NCI-H226 (cell line): Measurements from ENCODE around the gene LARP7.
A peak's percentile ranks its signal among the peaks of the same experiment; 100 is the strongest.
"Not testable (repeated sequence)": the region's sequence is repeated elsewhere in the genome, so short reads cannot be mapped to it uniquely, and the experiment has no call there.

Experiments
- DNase-seq: peaks from one replicate; pipeline ENCODE4 v3.0.0-alpha.2; 2015

Gene LARP7

GRCh38 chr4:112636688-112637551 lies at the start of gene LARP7, which contains the start of gene ZGRF1:
LARP7 (plus strand) TSS chr4:112637143; CDS start chr4:112644670, 7,527 bp downstream.
ZGRF1 (minus strand) TSS chr4:112636909; CDS start chr4:112633176, 3,733 bp downstream.
- DNase-seq: peak; percentile 96

- DNase-seq: no peak
Observed at GRCh38 chr4:112589206-112589605, 47.7 kb upstream of the LARP7 start.

- no peak for DNase-seq
Observed at GRCh38 chr4:112591593-112591992, 45.4 kb upstream of the LARP7 start.

DNA sequence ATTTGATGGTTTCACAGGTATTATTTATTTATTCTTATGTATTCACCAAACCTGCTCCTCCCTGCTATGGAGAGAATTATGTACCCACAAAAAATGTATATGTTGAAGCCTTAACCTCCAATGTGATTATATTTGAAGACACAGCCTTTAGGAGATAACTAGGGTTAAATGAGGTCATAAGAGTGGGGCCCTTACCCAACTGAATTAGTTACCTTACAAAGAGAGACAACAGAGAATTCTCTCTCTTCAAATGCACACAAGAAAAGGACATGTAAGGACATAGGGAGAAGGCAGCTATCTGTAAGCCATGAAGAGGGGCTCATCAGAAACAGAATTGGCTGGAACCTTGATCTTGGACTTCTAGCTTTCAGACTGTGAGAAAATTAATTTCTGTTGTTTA lies 44.2 kb upstream of the LARP7 start:
- DNase-seq: no peak

- no peak for DNase-seq
Observed at GRCh38 chr4:112593438-112594133, 43.4 kb upstream of the LARP7 start.

GRCh38 chr4:112594993-112595392 lies 42.0 kb upstream of the LARP7 start:
- no peak for DNase-seq

DNA sequence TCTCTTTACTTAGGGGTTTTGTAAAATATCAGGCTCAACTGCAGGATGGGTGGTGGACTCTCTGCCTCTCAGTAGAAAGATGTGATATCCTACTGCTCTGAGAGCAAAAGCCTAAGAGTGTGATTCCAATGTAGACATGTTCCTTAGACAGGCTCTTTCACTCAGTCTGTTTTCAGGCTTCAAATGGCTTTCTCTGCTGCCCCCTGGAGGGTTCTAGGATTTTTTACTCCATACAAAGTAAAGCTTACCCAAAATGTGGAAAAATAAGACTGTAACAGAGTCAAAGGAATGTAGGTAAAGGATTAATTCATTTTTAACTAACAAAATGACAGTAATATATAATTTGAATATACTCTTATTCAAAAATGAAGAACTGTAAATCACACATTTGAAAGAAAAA lies 32.4 kb upstream of the LARP7 start:
- DNase-seq: peak; percentile 28

- DNase-seq: not testable (repeated sequence)
Observed at GRCh38 chr4:112612814-112613213, 24.1 kb upstream of the LARP7 start.

DNA sequence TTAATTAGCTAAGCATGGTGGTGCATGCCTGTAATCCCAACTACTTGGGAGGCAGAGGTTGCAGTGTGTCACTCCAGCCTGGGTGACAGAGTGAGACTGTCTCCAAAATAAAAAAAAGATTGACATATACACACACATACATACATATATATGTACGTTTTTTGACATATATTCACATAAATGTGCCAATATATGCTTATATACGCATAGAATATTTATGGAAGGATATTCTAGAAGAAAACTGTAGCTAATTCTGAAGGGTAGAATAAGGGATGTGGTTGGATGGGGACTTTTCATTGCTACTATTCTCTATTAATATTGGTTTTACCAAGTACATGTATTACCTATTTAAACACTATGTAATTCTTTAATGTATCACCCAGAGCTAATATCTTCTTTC lies 20.0 kb upstream of the LARP7 start:
- no peak for DNase-seq

DNA sequence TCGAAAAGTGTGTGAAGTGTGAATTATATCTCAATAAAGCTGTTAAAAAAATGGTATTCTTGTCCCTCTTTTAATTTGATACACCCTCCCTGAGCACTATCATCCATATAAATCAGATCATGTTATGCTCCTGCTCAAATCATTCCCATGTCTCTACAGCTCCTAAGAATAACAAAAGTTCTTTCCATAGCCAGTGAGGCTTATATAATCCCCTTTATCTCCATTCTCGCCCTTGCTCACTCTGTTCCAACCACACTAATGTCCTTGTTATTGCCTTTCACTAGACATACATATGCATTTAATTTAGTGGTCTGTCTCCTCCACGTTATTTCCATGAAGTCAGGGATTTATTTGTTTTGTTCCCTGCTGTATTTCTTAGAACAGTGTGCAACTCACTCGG lies 10.7 kb upstream of the LARP7 start:
- DNase-seq: no peak

DNA sequence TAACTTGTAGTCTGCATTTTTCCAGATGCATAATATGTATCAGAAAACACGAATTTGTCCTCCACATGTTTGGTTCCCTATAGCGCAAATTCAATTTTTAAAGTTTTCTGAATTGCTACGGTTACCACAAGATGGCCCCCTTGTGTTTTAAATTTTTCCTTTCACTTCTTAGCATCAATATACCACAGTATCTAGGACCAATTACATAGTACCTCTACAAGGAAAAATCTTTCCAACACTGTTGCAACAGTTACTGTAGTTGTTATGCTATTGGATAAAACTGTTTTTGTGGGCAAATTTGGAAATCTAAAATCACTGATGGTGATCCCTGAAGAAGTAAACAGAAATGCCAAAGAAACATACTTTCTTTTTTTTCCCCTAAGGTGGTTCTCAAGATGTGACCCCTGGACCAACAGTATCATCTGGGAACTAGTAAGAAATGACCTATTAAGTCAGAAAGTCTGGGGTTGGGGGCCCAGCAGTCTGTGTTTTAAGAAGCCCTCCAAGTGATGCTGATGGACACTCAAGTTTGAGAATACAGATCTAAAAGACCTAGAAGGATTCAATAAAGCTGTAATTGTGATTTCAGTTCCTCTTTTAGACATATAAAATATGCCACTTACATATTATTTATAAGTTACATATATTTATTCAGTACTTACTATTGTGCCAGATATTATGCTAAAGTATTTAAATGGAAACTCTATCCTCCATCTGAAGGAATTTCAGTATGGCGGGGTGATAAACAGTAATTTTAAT lies 3.3 kb upstream of the LARP7 start:
- DNase-seq: peak; percentile 1

GRCh38 chr4:112637552-112637866 lies 566 bp downstream of the LARP7 start:
- no peak for DNase-seq

- DNase-seq: no peak
Observed at GRCh38 chr4:112642526-112642925, 5.6 kb downstream of the LARP7 start.

DNA sequence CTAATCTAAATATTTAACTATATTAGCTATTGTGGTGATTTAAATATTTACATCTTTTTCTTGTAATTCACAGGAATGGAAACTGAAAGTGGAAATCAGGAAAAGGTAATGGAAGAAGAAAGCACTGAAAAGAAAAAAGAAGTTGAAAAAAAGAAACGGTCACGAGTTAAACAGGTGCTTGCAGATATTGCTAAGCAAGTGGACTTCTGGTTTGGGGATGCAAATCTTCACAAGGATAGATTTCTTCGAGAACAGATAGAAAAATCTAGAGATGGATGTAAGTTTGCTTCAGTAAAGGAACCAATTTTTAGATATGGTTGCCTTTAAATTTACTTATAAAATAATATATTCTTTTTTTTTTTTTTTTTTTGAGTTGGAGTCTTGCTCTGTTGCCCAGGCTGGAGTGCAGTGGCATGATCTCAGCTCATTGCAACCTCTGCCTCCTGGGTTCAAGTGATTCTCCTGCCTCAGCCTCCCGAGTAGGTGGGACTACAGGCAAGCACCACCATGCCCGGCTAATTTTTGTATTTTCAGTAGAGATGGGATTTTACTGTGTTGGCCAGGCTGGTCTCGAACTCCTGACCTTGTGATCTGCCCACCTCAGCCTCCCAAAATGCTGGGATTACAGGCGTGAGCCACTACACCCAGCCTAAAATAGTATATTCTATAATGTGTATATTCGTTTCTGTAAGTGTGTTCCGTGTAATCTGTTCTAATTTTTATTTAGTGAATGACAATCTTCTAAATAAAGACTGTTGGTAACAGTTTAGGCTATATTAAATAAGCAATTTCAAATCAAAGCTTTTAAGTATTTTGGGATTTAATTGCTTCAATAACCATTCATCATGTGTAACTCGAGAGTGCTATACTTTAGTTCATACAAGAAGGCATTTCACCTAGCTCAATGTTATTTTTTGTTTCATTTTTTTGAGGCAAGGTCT lies 7.9 kb downstream of the LARP7 start:
- DNase-seq: not testable (repeated sequence)

DNA sequence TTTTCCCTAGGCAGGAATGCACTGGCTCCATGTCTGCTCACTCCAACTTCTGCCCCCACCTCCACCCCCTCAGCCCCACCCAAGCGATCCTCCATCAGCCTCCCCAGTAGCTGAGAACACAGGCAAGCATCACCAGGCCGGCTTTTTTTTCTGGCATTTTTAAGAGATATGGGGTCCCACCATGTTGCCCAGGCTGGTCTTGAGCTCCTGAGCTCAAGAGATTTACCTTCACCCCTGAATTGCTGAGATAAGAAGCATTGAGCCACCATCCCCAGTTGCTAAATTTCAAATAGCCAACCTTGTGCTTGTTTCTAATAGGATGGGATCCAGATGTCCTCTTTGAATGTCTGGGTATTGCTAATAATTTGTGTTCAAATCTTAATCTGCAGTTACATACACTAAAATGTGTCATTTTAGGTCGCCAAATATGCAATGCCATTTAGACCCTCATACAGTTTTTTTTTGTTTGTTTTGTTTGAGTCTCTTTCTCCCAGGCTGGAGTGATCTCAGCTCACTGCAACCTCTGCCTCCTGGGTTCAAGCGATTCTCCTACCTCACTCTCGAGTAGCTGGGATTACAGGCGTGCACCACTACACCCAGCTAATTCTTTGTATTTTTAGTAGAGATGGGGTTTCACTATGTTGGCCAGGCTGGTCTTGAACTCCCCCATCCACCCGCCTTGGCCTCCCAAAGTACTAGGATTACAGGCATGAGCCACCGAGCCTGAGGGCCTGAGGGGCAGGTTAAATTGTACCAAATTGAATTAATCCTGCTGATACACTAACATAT lies 8.8 kb downstream of the LARP7 start:
- no peak for DNase-seq

DNA sequence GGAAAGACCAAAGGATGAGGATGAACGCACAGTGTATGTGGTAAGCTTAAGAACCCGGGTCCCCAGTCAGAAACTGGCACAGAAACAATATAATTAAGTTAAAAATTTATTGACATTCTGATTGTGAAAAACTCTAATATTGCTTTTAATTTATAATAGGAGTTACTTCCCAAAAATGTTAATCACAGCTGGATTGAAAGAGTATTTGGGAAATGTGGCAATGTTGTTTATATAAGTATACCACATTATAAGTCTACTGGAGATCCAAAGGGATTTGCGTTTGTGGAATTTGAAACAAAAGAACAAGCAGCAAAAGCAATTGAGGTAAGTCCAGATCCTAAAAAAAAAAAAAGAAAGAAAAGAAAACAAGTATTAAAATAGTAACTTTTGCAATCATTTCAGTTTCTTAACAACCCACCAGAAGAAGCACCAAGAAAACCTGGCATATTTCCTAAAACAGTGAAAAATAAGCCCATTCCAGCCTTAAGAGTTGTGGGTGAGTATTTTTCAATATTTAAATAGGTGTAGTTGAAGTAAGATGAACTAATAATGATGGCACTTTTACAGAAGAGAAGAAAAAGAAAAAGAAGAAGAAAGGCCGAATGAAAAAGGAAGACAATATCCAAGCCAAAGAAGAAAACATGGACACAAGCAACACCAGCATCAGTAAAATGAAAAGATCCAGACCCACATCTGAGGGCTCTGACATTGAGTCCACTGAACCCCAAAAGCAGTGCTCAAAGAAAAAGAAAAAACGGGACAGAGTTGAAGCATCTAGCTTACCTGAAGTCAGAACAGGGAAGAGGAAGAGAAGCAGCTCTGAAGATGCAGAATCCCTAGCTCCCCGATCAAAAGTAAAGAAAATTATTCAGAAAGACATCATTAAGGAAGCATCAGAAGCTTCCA lies 9.9 kb downstream of the LARP7 start:
- no peak for DNase-seq

DNA sequence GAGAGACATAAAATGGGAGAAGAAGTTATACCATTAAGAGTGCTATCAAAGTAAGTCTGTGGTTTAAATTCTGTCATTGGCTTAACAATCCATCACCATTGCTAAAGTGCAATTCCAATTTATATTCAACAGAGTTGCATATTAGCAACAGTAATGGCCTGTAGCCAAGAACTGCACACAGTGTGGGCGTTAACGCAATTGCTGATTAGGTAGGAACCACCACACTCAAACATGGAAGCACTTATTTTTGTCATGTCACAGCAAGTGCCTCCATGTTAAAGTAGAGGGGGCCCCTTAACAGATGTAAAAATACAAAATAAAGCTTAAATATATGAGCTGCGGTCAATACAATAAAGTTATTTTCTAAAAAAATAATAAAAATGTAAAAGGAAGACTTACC lies 10.8 kb downstream of the LARP7 start:
- no peak for DNase-seq

DNA sequence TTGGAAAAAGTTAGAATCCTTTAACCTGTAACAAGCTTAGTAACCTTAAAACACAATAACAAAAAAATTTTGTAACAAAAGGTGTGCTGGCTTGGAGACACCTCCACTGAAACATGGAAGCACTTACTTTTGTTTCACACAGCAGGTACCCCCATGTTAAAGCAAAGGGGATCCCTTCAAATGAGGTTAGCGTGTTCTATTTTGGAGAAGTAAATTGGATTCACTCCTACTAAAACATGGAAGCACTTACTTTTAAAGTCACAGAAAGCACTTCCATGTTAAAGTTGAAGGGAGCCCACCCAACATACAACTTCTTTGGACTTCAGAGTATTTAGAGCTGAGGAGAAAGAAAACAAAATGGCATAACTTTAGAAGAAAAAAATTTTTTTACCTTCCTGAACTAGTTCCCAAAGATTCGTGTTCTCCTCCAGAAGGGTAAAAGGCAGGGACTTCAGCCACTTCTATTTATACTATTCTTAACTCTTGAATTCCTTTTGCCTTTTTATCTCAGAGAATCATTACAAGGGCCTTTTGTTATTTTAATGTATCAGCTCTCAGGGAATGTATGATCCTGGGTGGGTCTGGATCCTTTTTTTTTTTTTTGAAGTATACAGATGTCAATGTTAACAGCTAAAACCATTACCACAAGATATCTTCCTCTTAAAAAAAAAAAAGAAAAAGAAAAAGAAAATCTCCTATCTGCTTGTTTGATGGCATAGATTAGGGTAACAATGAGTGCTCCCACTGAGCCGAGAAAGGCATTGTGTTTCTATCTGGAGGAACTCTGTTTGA lies 11.5 kb downstream of the LARP7 start:
- no peak for DNase-seq

- DNase-seq: no peak
Observed at GRCh38 chr4:112649055-112649408, 12.1 kb downstream of the LARP7 start.

GRCh38 chr4:112650332-112650731 lies 13.4 kb downstream of the LARP7 start:
- no peak for DNase-seq
